GM12864 (cell line): ENCODE data around the gene MAPT.

Experiments used
- DNase-seq: peaks from one replicate; pipeline ENCODE4 v3.0.0-alpha.2; 2011; ENCODE audit warnings: low read depth
- H3K4me3 ChIP-seq: 2 replicates; pipeline ENCODE4 v1.5.1; 2011; ENCODE audit warnings: mild to moderate bottlenecking, low read depth, low read length, control low read depth
- CTCF ChIP-seq: IDR thresholded peaks from 2 replicates; pipeline ENCODE4 v1.5.1; 2011; ENCODE audit warnings: low read depth, mild to moderate bottlenecking, moderate library complexity, low read length, control low read depth, inconsistent platforms; ENCODE audit errors: missing control alignments

The MAPT gene

GRCh38 chr17:45870342-45870974 lies 23.9 kb upstream of the MAPT start:
- H3K4me3 ChIP-seq, result no peak overlapping the region
- TF ChIP-seq CTCF, result no peak
- DNase-seq, result no peak

- TF ChIP-seq CTCF, result no peak
- DNase-seq, result no peak
- H3K4me3 ChIP-seq, result no peak overlapping the region
These were observed 22.6 kb upstream of the MAPT start for GRCh38 chr17:45871718-45872117.

GRCh38 chr17:45873728-45874127 lies 20.6 kb upstream of the MAPT start:
- H3K4me3 ChIP-seq, result no peak overlapping the region
- DNase-seq, result no peak
- no peak for TF ChIP-seq CTCF

GRCh38 chr17:45874151-45874550 lies 20.2 kb upstream of the MAPT start:
- DNase-seq, result no peak
- no peak overlapping the region for H3K4me3 ChIP-seq
- TF ChIP-seq CTCF, result no peak

GRCh38 chr17:45876539-45876938 lies 17.8 kb upstream of the MAPT start:
- no peak overlapping the region for H3K4me3 ChIP-seq
- DNase-seq, result no peak
- TF ChIP-seq CTCF, result no peak

GRCh38 chr17:45877467-45877866 lies 16.9 kb upstream of the MAPT start:
- no peak for TF ChIP-seq CTCF
- DNase-seq, result no peak
- H3K4me3 ChIP-seq, result no peak overlapping the region

- no peak for TF ChIP-seq CTCF
- no peak overlapping the region for H3K4me3 ChIP-seq
- DNase-seq, result no peak
These were observed 11.3 kb upstream of the MAPT start for GRCh38 chr17:45883063-45883462.
